IMR-90 (cell line): ENCODE results near the gene POLD3.

ENCODE experiments used
- BHLHE40 ChIP-seq: fragments of 150-350 bp; IDR thresholded peaks from 2 replicates; pipeline ENCODE4 v1.6.1; 2016; ENCODE audit warnings: mild to moderate bottlenecking, low read depth, low read length
- MAFK ChIP-seq: IDR thresholded peaks from 2 replicates; pipeline ENCODE4 v1.6.1; 2012; ENCODE audit warnings: low read depth, low read length, improper control_type of control experiment
- MAZ ChIP-seq: IDR thresholded peaks from 2 replicates; pipeline ENCODE4 v1.6.1; 2012; ENCODE audit warnings: low read depth, mild to moderate bottlenecking, low read length, improper control_type of control experiment, moderate library complexity, borderline replicate concordance
- MXI1 ChIP-seq: IDR thresholded peaks from 2 replicates; pipeline ENCODE4 v1.6.1; 2012; ENCODE audit warnings: low read depth, mild to moderate bottlenecking, low read length, moderate library complexity, borderline replicate concordance
- POLR2A ChIP-seq: IDR thresholded peaks from 2 replicates; pipeline ENCODE4 v1.6.1; 2012; ENCODE audit warnings: mild to moderate bottlenecking, low read depth, low read length
- RAD21 ChIP-seq: IDR thresholded peaks from 2 replicates; pipeline ENCODE4 v1.6.1; 2012; ENCODE audit warnings: low read length, improper control_type of control experiment
- RCOR1 ChIP-seq: IDR thresholded peaks from 2 replicates; pipeline ENCODE4 v1.6.1; 2012; ENCODE audit warnings: mild to moderate bottlenecking, low read length, improper control_type of control experiment; ENCODE audit not compliant: insufficient replicate concordance
- SMC3 ChIP-seq: fragments of 150-350 bp; IDR thresholded peaks from 2 replicates; pipeline ENCODE4 v1.6.1; 2016; ENCODE audit warnings: low read depth, mild to moderate bottlenecking, antibody characterized with exemption, low read length, moderate library complexity
- TF ChIP-seq, protein P1 (sequence below): conservative IDR thresholded peaks from 2 replicates; pipeline ENCODE4 v1.5.1; 2012; ENCODE audit warnings: mild to moderate bottlenecking, low read depth, low read length, improper control_type of control experiment
- TF ChIP-seq, protein P2 (sequence below): fragments of 150-350 bp; IDR thresholded peaks from 2 replicates; pipeline ENCODE4 v1.6.1; 2017; ENCODE audit warnings: mild to moderate bottlenecking, antibody characterized with exemption, low read length, low read depth

DNA sequence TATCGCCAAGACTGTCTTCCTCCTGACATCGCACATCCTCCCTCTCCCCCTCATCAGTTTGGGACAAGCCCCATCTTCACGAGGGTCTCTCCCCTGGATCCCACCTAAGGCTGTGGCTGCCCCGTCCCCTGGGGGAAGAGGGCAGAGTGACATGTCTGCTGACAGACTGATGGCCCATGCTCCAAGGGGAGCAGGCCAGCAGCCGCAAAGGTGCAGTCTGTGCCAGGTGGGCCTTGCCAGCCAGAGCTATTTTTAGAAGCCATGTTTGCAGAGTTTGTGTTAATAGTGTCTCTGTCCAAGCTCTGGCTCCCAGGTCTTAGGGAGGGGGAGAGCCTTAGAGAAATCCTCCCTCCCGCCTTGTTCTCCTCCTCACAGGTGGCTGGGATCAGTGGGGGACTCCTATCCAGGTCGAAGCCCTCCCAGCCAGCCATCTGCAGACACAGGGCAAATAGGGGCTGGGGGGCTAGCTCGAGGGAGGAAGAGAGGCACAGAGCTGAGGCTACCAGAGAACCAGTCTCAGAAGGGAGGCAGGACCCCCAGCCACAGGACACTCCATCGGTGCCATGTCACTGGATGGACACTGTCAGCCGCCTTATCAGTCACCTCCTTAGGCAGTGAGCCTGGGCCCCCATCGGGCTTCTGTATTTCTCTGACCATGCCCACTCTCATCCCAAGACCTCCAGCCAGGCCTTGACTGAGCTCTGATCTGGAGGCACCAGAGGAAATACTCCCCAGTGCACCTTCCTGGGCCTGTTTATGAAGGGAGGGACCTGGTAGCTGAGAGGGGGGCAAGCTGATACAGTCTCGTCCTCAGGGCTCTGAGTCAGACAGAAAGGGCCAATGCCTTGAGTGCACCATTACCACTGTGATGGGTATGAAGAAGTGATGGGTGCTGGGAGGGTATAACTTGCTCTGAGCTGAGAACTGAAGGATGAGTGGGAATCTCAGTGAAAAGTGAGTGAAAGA is 89.6 kb downstream of the POLD3 start:
- TF ChIP-seq, protein P1, sequence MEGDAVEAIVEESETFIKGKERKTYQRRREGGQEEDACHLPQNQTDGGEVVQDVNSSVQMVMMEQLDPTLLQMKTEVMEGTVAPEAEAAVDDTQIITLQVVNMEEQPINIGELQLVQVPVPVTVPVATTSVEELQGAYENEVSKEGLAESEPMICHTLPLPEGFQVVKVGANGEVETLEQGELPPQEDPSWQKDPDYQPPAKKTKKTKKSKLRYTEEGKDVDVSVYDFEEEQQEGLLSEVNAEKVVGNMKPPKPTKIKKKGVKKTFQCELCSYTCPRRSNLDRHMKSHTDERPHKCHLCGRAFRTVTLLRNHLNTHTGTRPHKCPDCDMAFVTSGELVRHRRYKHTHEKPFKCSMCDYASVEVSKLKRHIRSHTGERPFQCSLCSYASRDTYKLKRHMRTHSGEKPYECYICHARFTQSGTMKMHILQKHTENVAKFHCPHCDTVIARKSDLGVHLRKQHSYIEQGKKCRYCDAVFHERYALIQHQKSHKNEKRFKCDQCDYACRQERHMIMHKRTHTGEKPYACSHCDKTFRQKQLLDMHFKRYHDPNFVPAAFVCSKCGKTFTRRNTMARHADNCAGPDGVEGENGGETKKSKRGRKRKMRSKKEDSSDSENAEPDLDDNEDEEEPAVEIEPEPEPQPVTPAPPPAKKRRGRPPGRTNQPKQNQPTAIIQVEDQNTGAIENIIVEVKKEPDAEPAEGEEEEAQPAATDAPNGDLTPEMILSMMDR = no peak
- TF ChIP-seq POLR2A (no peak), SMC3 (no peak), RAD21 (no peak), RCOR1 (no peak), MAFK (no peak), MAZ (no peak), BHLHE40 (no peak), MXI1 (no peak)
- TF ChIP-seq, protein P2, sequence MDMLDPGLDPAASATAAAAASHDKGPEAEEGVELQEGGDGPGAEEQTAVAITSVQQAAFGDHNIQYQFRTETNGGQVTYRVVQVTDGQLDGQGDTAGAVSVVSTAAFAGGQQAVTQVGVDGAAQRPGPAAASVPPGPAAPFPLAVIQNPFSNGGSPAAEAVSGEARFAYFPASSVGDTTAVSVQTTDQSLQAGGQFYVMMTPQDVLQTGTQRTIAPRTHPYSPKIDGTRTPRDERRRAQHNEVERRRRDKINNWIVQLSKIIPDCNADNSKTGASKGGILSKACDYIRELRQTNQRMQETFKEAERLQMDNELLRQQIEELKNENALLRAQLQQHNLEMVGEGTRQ = no peak
